DND-41 (cell line): ENCODE data around the gene TUFT1.

Experiments
- ATAC-seq: fragments of 200-7000 bp; cut with Tn5 transposase; 3 replicates; pipeline ENCODE4 v1.9.1; 2021; ENCODE audit warnings: low read depth; ENCODE audit not compliant: insufficient read depth
- DNase-seq: peaks from one replicate; pipeline ENCODE4 v3.0.0-alpha.2; 2020
- H2AFZ ChIP-seq: 2 replicates; pipeline ENCODE4 v1.6.0; 2012; ENCODE audit warnings: low read depth, low read length
- H3K27ac ChIP-seq: 2 replicates; pipeline ENCODE4 v1.5.1; 2012; ENCODE audit warnings: low read length, inconsistent platforms
- H3K27me3 ChIP-seq: fragments of 200-600 bp; sonication (generic); 2 replicates; pipeline ENCODE4 v1.6.0; 2012; ENCODE audit warnings: low read length, mild to moderate bottlenecking, inconsistent platforms; ENCODE audit not compliant: insufficient read depth, poor library complexity
- H3K36me3 ChIP-seq: 2 replicates; pipeline ENCODE4 v1.5.1; 2012; ENCODE audit warnings: low read length, inconsistent platforms; ENCODE audit not compliant: insufficient read depth
- H3K4me1 ChIP-seq: 2 replicates; pipeline ENCODE4 v1.5.1; 2012; ENCODE audit warnings: mild to moderate bottlenecking, low read length; ENCODE audit not compliant: insufficient read depth
- H3K4me2 ChIP-seq: 2 replicates; pipeline ENCODE4 v1.6.0; 2012; ENCODE audit warnings: mild to moderate bottlenecking, moderate library complexity, low read length, inconsistent platforms; ENCODE audit not compliant: insufficient read depth
- H3K4me3 ChIP-seq, 2 experiments: fragments of 200-600 bp in 1 of 2; shearing (Covaris generic) in 1 of 2; 2 replicates each; pipeline ENCODE4 v1.5.1; 2012 to 2016; ENCODE audit warnings: inconsistent platforms in 2 of 2, low read length in 2 of 2, mild to moderate bottlenecking in 2 of 2, low read depth in 1 of 2, moderate library complexity in 1 of 2
- H3K79me2 ChIP-seq: 2 replicates; pipeline ENCODE4 v1.6.0; 2012; ENCODE audit warnings: low read length, inconsistent platforms; ENCODE audit not compliant: insufficient read depth
- H3K9ac ChIP-seq: 2 replicates; pipeline ENCODE4 v1.6.0; 2012; ENCODE audit warnings: low read depth, mild to moderate bottlenecking, inconsistent platforms, low read length, moderate library complexity
- H3K9me3 ChIP-seq: 2 replicates; pipeline ENCODE4 v1.5.1; 2012; ENCODE audit warnings: low read length, moderate library complexity, mild to moderate bottlenecking, inconsistent platforms; ENCODE audit not compliant: insufficient read depth, severe bottlenecking
- H4K20me1 ChIP-seq: 2 replicates; pipeline ENCODE4 v1.6.0; 2012; ENCODE audit warnings: low read length; ENCODE audit not compliant: insufficient read depth
- EZH2 ChIP-seq: IDR thresholded peaks from 3 replicates; pipeline ENCODE4 v1.6.1; 2012; ENCODE audit warnings: borderline replicate concordance, low read depth, mild to moderate bottlenecking, moderate library complexity, low read length, inconsistent platforms; ENCODE audit not compliant: severe bottlenecking
- TF ChIP-seq, protein P1 (sequence below): IDR thresholded peaks from 2 replicates; pipeline ENCODE4 v1.5.1; 2012; ENCODE audit warnings: borderline replicate concordance, low read length, moderate library complexity, mild to moderate bottlenecking; ENCODE audit not compliant: poor library complexity, severe bottlenecking; ENCODE audit errors: extremely low read depth

The TUFT1 gene

DNA sequence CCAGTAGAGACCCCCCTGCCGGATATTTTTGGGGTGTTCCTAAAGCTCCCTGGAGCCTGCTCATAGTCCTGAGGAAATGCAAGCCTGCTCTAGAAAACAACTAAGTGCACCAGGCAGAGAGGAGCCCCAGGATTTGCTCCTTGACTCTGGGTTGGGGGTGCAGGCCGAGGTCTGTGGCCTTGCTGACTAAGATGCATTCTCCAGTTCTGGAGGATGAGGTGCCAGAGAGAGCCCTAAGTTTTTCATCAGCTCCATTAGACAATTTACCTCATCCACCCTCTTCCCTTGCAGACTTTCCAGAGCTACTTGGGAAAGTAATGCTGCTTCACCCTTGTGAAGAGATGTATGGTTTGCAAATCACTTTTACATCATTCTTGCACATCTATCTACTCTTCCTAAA lies 9.1 kb downstream of the TUFT1 start:
- Histone ChIP-seq H3K36me3 (no peaks in the 10 kb centered on the region), H3K27me3 (peaks cover 6% of the 10 kb centered on the region), H3K79me2 (no peaks in the 10 kb centered on the region), H3K9ac (no peak overlapping the region), H2AFZ (no peak overlapping the region), H3K9me3 (no peaks in the 10 kb centered on the region), H4K20me1 (no peaks in the 10 kb centered on the region), H3K4me3 (no peak overlapping the region), H3K27ac (no peak overlapping the region), H3K4me1 (no peaks in the 10 kb centered on the region), H3K4me2 (no peak overlapping the region)
- no peak for DNase-seq
- ATAC-seq = no peak
- TF ChIP-seq, protein P1, sequence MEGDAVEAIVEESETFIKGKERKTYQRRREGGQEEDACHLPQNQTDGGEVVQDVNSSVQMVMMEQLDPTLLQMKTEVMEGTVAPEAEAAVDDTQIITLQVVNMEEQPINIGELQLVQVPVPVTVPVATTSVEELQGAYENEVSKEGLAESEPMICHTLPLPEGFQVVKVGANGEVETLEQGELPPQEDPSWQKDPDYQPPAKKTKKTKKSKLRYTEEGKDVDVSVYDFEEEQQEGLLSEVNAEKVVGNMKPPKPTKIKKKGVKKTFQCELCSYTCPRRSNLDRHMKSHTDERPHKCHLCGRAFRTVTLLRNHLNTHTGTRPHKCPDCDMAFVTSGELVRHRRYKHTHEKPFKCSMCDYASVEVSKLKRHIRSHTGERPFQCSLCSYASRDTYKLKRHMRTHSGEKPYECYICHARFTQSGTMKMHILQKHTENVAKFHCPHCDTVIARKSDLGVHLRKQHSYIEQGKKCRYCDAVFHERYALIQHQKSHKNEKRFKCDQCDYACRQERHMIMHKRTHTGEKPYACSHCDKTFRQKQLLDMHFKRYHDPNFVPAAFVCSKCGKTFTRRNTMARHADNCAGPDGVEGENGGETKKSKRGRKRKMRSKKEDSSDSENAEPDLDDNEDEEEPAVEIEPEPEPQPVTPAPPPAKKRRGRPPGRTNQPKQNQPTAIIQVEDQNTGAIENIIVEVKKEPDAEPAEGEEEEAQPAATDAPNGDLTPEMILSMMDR = no peak
- no peak for TF ChIP-seq EZH2

DNA sequence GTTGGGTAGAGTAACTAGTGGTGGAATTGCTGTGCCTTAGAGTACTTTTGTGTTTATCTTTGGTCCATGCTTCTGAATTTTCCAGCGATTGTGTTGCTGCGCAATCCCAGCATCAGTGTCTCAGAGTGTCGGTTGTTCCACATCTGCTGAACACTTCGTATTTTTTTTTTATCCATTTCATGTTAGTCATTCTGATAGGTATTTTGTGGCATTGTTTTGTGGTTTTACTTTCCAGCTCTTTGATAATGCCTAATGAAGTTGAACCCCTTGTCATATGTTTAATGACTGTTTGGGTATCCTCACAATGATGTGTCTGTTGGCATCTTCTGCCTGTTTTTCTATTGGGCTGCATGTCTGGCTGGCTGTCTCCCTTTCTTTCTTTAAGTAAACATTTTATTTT lies 13.6 kb downstream of the TUFT1 start:
- Histone ChIP-seq H3K4me2 (no peak overlapping the region), H3K27ac (no peak overlapping the region), H3K9me3 (no peaks in the 10 kb centered on the region), H3K4me3 (no peak overlapping the region), H3K79me2 (no peaks in the 10 kb centered on the region), H3K27me3 (peaks cover 4% of the 10 kb centered on the region), H3K4me1 (no peaks in the 10 kb centered on the region), H3K36me3 (no peaks in the 10 kb centered on the region), H3K9ac (no peak overlapping the region), H2AFZ (no peak overlapping the region), H4K20me1 (no peaks in the 10 kb centered on the region)
- TF ChIP-seq, protein P1 = no peak
- no peak for TF ChIP-seq EZH2
- no peak for ATAC-seq
- DNase-seq = no peak

DNA sequence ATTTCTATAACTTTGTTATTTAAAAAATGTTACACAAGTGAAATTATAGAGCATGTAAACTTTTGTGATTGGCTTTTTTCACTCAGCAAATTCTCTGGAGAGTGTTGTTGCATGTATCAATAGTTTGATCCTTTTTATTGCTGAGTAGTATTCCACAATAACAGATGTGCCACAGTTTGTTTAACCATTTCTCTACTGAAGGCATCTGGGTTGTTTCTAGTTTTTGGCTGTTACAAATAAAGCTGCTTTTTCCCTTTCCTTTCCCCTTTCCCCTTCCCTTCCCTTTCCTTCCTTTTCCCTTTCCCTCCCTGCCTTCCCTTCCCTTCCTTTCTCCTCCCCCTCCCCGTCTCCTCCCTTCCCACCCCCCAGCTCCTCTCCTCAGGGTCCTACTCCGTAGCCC lies 15.9 kb downstream of the TUFT1 start:
- no peak for DNase-seq
- H3K9ac ChIP-seq = no peak overlapping the region
- H3K27ac ChIP-seq = no peak overlapping the region
- no peak for ATAC-seq
- peaks cover 4% of the 10 kb centered on the region for H3K27me3 ChIP-seq
- H3K79me2 ChIP-seq = no peaks in the 10 kb centered on the region
- no peaks in the 10 kb centered on the region for H4K20me1 ChIP-seq
- H3K4me3 ChIP-seq = no peak overlapping the region
- H2AFZ ChIP-seq = no peak overlapping the region
- no peaks in the 10 kb centered on the region for H3K4me1 ChIP-seq
- TF ChIP-seq, protein P1 = no peak
- TF ChIP-seq EZH2 = no peak
- no peaks in the 10 kb centered on the region for H3K36me3 ChIP-seq
- no peak overlapping the region for H3K4me2 ChIP-seq
- no peaks in the 10 kb centered on the region for H3K9me3 ChIP-seq

DNA sequence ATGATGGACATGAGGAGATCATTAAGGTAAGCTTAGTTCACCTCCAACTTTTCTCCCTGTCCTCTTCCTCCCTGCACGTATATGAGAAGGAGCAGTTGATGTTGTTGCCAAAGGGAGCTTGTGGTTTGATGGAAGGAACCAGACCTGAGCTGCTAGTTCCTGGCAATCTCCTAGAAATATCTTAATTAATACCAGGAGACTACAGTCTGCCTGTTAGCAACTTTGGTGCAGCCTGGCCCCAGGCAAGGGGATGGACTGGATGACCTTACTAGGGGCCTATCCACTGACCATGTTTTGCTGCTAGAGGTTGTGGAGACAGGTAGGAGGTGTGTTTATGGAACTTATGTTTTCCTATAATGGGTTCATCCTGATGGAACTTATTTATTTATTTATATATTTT lies 22.6 kb downstream of the TUFT1 start:
- no peak overlapping the region for H3K4me3 ChIP-seq
- no peak overlapping the region for H3K27ac ChIP-seq
- no peaks in the 10 kb centered on the region; the same call in 1 of the 2 replicates for H4K20me1 ChIP-seq
- no peak for TF ChIP-seq EZH2
- TF ChIP-seq, protein P1 = no peak
- H3K9me3 ChIP-seq = no peaks in the 10 kb centered on the region
- H3K36me3 ChIP-seq = no peaks in the 10 kb centered on the region
- H3K27me3 ChIP-seq = peaks cover 22% of the 10 kb centered on the region
- ATAC-seq = no peak
- no peak for DNase-seq
- no peak overlapping the region for H3K4me2 ChIP-seq
- H3K79me2 ChIP-seq = no peaks in the 10 kb centered on the region
- H2AFZ ChIP-seq = no peak overlapping the region
- H3K4me1 ChIP-seq = no peaks in the 10 kb centered on the region
- no peak overlapping the region for H3K9ac ChIP-seq
